A549 (cell line): ENCODE measurements around the gene SLC16A6. TPM values are rescaled to one million over a fixed set of nuclear protein-coding genes. Genes with fewer than 3 reads are reported as not detected.
A peak's percentile ranks its signal among the peaks of the same experiment; 100 is the strongest.

ENCODE experiments used
- ATAC-seq, 2 experiments: fragments of 200-7000 bp in 1 of 2; fragments of >200 bp in 1 of 2; cut with Nextera tagmentation in 1 of 2; cut with Tn5 transposase in 1 of 2; 3 replicates each; pipeline versions ENCODE4 v1.8.0 to v1.9.1; 2018 to 2020; ENCODE audit warnings: mild to moderate bottlenecking in 1 of 2, moderate library complexity in 1 of 2
- CTCF ChIA-PET: fragments of 300-600 bp; sonication (Branson Sonifier 250); formaldehyde crosslinking; extraction: SDS; loops from one replicate; lab custom pipeline; 2021; ENCODE audit warnings: antibody characterized with exemption, inconsistent platforms; lab: Yijun Ruan, JAX
- POLR2A ChIA-PET: fragments of 350-600 bp; formaldehyde crosslinking; extraction: SDS; loops from one replicate; lab custom pipeline; 2021; ENCODE audit warnings: antibody characterized with exemption, inconsistent platforms; lab: Yijun Ruan, JAX
- DNase-seq, 2 experiments: peaks; one replicate each; pipeline versions ENCODE4 v3.0.0 to v3.0.0-alpha.2; 2011 to 2016; ENCODE audit warnings: low read depth in 1 of 2, low spot score in 1 of 2
- FAIRE-seq: peaks from 2 replicates; lab custom pipeline; 2011; peaks lifted over from hg19 to GRCh38; lab: Jason Lieb, UNC
- H3K27ac ChIP-seq, 2 experiments: fragments of >200 bp; sonication (Bioruptor Twin); formaldehyde crosslinking; 3 replicates each; pipeline ENCODE4 v1.5.1; 2016 to 2017
- H3K4me1 ChIP-seq: fragments of >200 bp; sonication (Bioruptor Twin); formaldehyde crosslinking; 3 replicates; pipeline ENCODE4 v1.6.1; 2016
- H3K4me2 ChIP-seq: fragments of >200 bp; sonication (Bioruptor Twin); formaldehyde crosslinking; 3 replicates; pipeline ENCODE4 v1.6.1; 2016
- H3K4me3 ChIP-seq: fragments of >200 bp; sonication (Bioruptor Twin); formaldehyde crosslinking; 3 replicates; pipeline ENCODE4 v1.5.1; 2016
- H3K9me3 ChIP-seq: fragments of >200 bp; sonication (Bioruptor Twin); formaldehyde crosslinking; 3 replicates; pipeline ENCODE4 v1.6.1; 2016
- CEBPB ChIP-seq, 2 experiments: fragments of >200 bp in 1 of 2; sonication (Bioruptor Twin) in 1 of 2; formaldehyde crosslinking in 1 of 2; IDR thresholded peaks; 2 replicates each; pipeline ENCODE4 v1.6.1; 2012 to 2016
- CHD4 ChIP-seq: fragments of 200-600 bp; sonication (generic); IDR thresholded peaks from 2 replicates; pipeline ENCODE4 v1.6.1; 2016; ENCODE audit warnings: antibody characterized with exemption, mild to moderate bottlenecking, borderline replicate concordance
- EHMT2 ChIP-seq: fragments of 200-600 bp; sonication (generic); IDR thresholded peaks from 2 replicates; pipeline ENCODE4 v1.6.1; 2016; ENCODE audit warnings: antibody characterized with exemption, low read depth, mild to moderate bottlenecking, moderate library complexity
- EP300 ChIP-seq, 2 experiments: fragments of >200 bp; sonication (Bioruptor Twin); formaldehyde crosslinking; IDR thresholded peaks; 2 replicates in 1 of 2; 3 replicates in 1 of 2; pipeline ENCODE4 v1.6.1; 2016 to 2017
- ESRRA ChIP-seq: fragments of 150-350 bp; IDR thresholded peaks from 2 replicates; pipeline ENCODE4 v1.6.1; 2014; ENCODE audit warnings: mild to moderate bottlenecking, low read length, borderline replicate concordance
- FOSL2 ChIP-seq, 2 experiments: fragments of 450-650 bp in 1 of 2; fragments of >200 bp in 1 of 2; sonication (Bioruptor Twin) in 1 of 2; formaldehyde crosslinking; IDR thresholded peaks; 2 replicates each; pipeline versions ENCODE4 v1.5.0 to v1.6.1; 2016 to 2020; ENCODE audit warnings: mild to moderate bottlenecking in 1 of 2, moderate library complexity in 1 of 2
- FOXS1 ChIP-seq: fragments of 250-450 bp; sonication (Bioruptor Pico); IDR thresholded peaks from 2 replicates; pipeline ENCODE4 v1.5.0; 2020; ENCODE audit warnings: mild to moderate bottlenecking, moderate library complexity
- HDAC2 ChIP-seq: fragments of 200-600 bp; sonication (generic); IDR thresholded peaks from 2 replicates; pipeline ENCODE4 v1.6.1; 2016
- HEYL ChIP-seq: fragments of 250-450 bp; sonication (Bioruptor Pico); IDR thresholded peaks from 2 replicates; pipeline ENCODE4 v1.8.0; 2021; ENCODE audit warnings: mild to moderate bottlenecking, moderate library complexity
- HOXB13 ChIP-seq: fragments of 250-450 bp; sonication (Bioruptor Pico); IDR thresholded peaks from 2 replicates; pipeline ENCODE4 v1.5.0; 2020; ENCODE audit warnings: low read depth, mild to moderate bottlenecking, moderate library complexity
- HOXB5 ChIP-seq: fragments of 250-450 bp; sonication (Bioruptor Pico); IDR thresholded peaks from 2 replicates; pipeline ENCODE4 v1.5.0; 2020; ENCODE audit warnings: mild to moderate bottlenecking, moderate library complexity
- JUN ChIP-seq, 2 experiments: fragments of >200 bp; sonication (Bioruptor Twin); formaldehyde crosslinking; IDR thresholded peaks; 2 replicates in 1 of 2; 3 replicates in 1 of 2; pipeline ENCODE4 v1.6.1; 2016 to 2017
- KDM1A ChIP-seq: fragments of 200-600 bp; sonication (generic); IDR thresholded peaks from 2 replicates; pipeline ENCODE4 v1.6.1; 2016; ENCODE audit warnings: low read depth, mild to moderate bottlenecking
- MAFK ChIP-seq: fragments of 450-650 bp; IDR thresholded peaks from 2 replicates; pipeline ENCODE4 v1.6.1; 2014; ENCODE audit not compliant: partially characterized antibody
- MYC ChIP-seq: IDR thresholded peaks from 2 replicates; pipeline ENCODE4 v1.6.1; 2012; ENCODE audit warnings: mild to moderate bottlenecking, inconsistent platforms, low read length, improper control_type of control experiment, borderline replicate concordance
- NR3C1 ChIP-seq: fragments of >200 bp; sonication (Bioruptor Twin); formaldehyde crosslinking; IDR thresholded peaks from 3 replicates; pipeline ENCODE4 v1.6.1; 2017
- RAD21 ChIP-seq, 2 experiments: fragments of >200 bp in 1 of 2; sonication (Bioruptor Twin) in 1 of 2; formaldehyde crosslinking in 1 of 2; IDR thresholded peaks in 1 of 2; conservative IDR thresholded peaks in 1 of 2; 2 replicates in 1 of 2; 3 replicates in 1 of 2; pipeline ENCODE4 v1.6.1; 2012 to 2018; ENCODE audit warnings: inconsistent platforms in 1 of 2
- RFX5 ChIP-seq: fragments of 450-650 bp; IDR thresholded peaks from 2 replicates; pipeline ENCODE4 v1.7.1; 2014; ENCODE audit warnings: antibody characterized with exemption, mild to moderate bottlenecking, moderate library complexity
- RNF2 ChIP-seq: fragments of 200-600 bp; sonication (generic); IDR thresholded peaks from 2 replicates; pipeline ENCODE4 v1.6.1; 2016; ENCODE audit warnings: low read depth, mild to moderate bottlenecking, antibody characterized with exemption, moderate library complexity, borderline replicate concordance
- TP53 ChIP-seq: fragments of 250-450 bp; sonication (Bioruptor Pico); IDR thresholded peaks from 2 replicates; pipeline ENCODE4 v1.5.0; 2021; ENCODE audit warnings: mild to moderate bottlenecking, moderate library complexity
- ZNF302 ChIP-seq: fragments of 250-450 bp; sonication (Bioruptor Pico); IDR thresholded peaks from 2 replicates; pipeline ENCODE4 v1.9.0; 2021; ENCODE audit warnings: inconsistent platforms, mild to moderate bottlenecking, moderate library complexity
- WGBS: methylation state at CpG from one replicate; pipeline ENCODE4 v1.1.6; 2017; ENCODE audit errors: missing lambda C conversion rate; 5-methylcytosine and 5-hydroxymethylcytosine counted together
- polyA plus RNA-seq, 4 experiments: library from polyadenylated mRNA; depleted of rRNA in 3 of 4; stranded (reverse); fragments of >200 nt; fragmentation: RNase III in 1 of 4; extraction: RNeasy Plus Mini Kit Qiagen cat#74134 plus additional on column Dnase treatment in 1 of 4; gene quantifications; 2 replicates in 3 of 4; 3 replicates in 1 of 4; pipeline ENCODE4 v1.2.3, GENCODE V29; 2011 to 2017
- TF ChIP-seq, protein P1 (sequence below): IDR thresholded peaks from 2 replicates; pipeline ENCODE4 v1.6.1; 2012
- TF ChIP-seq, protein P2 (sequence below): fragments of 250-450 bp; sonication (Bioruptor Pico); IDR thresholded peaks from 2 replicates; pipeline ENCODE4 v1.5.0; 2020; ENCODE audit warnings: low read depth, mild to moderate bottlenecking, moderate library complexity
- TF ChIP-seq, protein P3 (sequence below): fragments of 200-600 bp; sonication (generic); IDR thresholded peaks from 2 replicates; pipeline ENCODE4 v1.6.1; 2016; ENCODE audit warnings: antibody characterized with exemption, mild to moderate bottlenecking, moderate library complexity

SLC16A6 gene
- polyA plus RNA-seq, 2 of the 4 experiments (the other 2 are of a cell fraction), result 0.17 to 0.52 TPM

DNA sequence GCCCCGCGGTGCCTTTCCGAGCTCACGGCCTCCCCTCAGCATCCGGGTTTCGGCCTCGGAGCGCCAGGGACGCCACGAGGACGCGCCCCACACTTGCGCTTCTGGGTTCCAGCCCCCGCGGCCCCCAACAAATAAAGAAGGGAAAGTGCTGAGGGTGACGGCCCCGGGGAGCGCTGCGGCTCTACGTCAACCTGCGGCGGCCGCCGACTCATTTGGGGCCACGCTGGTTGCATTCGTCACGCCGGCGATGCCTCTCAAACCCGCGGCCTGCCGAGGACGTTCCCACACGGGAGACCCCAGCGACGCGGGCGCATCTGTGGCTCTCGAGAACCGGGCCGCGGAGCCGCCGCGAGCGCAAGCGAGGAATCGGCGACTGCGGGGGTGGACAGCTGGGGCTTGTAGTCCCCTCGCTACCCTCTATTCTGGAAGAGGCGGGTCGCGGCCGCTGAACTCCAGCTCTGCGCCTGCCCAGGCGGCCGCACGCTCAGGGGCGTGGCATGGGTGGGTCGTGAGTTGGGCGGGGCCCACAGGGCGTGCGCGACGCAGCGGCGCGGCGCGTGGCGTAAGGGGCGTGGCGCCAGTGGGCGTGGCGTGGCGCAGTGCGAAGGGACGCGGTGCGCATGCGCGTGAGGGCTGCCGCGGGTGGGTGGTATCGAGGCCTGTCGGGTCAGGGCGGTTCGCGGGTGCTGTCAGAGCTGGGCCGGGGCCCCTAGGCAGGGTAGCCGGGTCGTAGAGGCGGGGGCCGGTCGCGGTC, 43.3 kb downstream of the SLC16A6 start, which contains the start of gene AMZ2 (continued):
- TF ChIP-seq RAD21 (conservative IDR thresholded peaks at IDR 0.05 in 1 of 2, IDR thresholded peaks at IDR 0.05 in 1 of 2), result no peak
- TF ChIP-seq HOXB13 (CRISPR knock-in tag), result peak; percentile 55; the same call in 1 of the 2 replicates
- TF ChIP-seq, all 56 proteins: peak for 14

DNA sequence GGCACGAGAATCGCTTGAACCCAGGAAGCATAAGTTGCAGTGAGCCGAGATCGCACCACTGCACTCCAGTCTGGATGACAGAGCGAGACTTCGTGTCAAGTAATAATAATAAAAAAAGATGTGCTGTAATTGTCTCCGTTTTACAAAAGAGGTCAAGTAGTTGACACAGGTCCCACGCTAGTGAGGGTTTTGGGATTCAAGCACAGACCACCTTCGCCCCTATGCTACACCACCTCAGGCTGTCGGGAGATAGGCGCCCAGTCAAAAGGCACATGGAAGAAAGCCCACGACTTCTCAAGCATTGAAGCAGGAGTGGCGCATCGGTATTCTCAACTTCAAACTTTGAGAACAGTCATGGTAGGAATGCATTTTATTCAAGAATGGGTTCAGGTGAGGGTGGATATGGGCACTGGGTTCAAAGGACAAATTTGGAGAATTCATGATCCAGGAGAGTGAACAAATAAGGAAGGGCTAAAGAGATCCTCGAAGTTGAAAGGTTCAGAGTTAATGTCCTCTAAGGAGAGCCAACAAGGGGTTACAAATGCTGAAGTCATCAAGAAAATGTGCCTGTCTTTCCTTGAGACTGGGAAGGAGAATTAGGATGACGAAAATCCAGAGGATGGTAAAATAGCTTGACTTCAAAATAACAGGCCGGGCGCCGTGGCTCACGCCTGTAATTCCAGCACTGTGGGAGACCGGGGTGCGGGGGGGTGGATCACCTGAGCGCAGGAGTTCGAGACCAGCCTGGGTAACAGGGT, 44.5 kb downstream of the SLC16A6 start:
- Histone ChIP-seq H3K4me3 (peak overlapping the region; percentile 67), H3K9me3 (no peaks in the 10 kb centered on the region), H3K4me1 (peaks cover 9% of the 10 kb centered on the region; the same call in 2 of the 3 replicates), H3K27ac (peak overlapping the region in 1 of 2 experiments; percentile 94; a peak in 4 of 6 replicates), H3K4me2 (peak overlapping the region; percentile 77)
- ChIA-PET CTCF (interaction anchor here (0.9 to 5.6 kb wide), 9 partner anchors 10 to 216 kb away, joined by 3 to 32 read pairs (median 5); no protein-coding TSS in a partner anchor), POLR2A (interaction anchor here (1.4 to 2.1 kb wide), 6 partner anchors 13 to 212 kb away, joined by 3 to 20 read pairs (median 6); partner anchors contain the start of genes ARSG, SLC16A6 and WIPI1)
- TF ChIP-seq FOXS1 (no peak), MYC (no peak), FOSL2 (IDR thresholded peaks at IDR 0.05) (no peak), FOSL2 (CRISPR knock-in tag; IDR thresholded peaks at IDR 0.05) (no peak), MAFK (peak; percentile 84), CHD4 (no peak), EP300 (IDR thresholded peaks at IDR 0.05) (no peak), KDM1A (no peak), CEBPB (IDR thresholded peaks at IDR 0.05) (no peak)
- TF ChIP-seq, protein P1, sequence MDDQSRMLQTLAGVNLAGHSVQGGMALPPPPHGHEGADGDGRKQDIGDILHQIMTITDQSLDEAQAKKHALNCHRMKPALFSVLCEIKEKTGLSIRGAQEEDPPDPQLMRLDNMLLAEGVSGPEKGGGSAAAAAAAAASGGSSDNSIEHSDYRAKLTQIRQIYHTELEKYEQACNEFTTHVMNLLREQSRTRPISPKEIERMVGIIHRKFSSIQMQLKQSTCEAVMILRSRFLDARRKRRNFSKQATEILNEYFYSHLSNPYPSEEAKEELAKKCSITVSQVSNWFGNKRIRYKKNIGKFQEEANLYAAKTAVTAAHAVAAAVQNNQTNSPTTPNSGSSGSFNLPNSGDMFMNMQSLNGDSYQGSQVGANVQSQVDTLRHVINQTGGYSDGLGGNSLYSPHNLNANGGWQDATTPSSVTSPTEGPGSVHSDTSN, result no peak
- ATAC-seq (no peak), DNase-seq (peak in 1 of 2 experiments; percentile 17), FAIRE-seq (no peak)
- WGBS, result 85% methylated on average over 24 of the region's 24 CpGs

DNA sequence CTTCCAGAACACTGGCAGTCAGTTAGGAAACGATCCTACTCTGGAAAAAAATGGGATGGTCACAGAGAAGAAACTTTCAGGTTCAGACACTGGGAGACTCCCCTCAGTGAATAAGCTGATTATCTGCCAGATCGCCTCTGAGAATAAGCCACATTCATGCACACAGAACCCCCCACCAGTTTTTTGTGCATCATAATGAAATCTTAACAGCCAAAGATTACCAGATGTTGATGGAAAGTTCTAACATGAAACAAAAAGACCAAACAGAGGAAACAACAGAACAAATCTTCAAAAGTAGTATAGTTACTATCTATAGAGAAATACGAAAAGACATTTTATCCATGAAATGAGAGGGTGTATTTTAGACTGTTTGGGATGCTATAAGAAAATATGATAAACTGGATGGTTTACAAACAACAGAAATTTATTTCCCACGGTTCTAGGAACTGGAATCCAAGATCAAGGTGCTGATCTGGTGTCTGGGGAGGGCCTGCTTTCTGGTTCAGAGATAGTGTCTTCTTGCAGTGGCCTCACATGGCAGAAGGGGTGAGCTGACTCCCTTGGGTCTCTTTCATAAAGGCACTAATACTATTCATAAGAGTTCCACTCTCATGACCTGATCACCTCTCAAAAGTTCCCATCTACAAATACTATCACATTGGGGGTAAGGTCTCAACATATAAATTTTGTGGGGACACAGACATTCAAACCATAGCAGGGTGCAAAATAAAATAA, 51.1 kb downstream of the SLC16A6 start:
- 56% methylated on average over 4 of the region's 4 CpGs for WGBS
- no peak overlapping the region for H3K4me2 ChIP-seq
- no peaks in the 10 kb centered on the region for H3K9me3 ChIP-seq
- FAIRE-seq, result no peak
- H3K4me3 ChIP-seq, result no peak overlapping the region
- CTCF ChIA-PET, result no interaction called here
- H3K27ac ChIP-seq, result no peak overlapping the region
- no peaks in the 10 kb centered on the region for H3K4me1 ChIP-seq
- no peak for DNase-seq
- POLR2A ChIA-PET, result no interaction called here
- no peak for ATAC-seq
- TF ChIP-seq HOXB13 (CRISPR knock-in tag), result no peak
- TF ChIP-seq ZNF302 (CRISPR knock-in tag), result no peak
- no peak for TF ChIP-seq NR3C1
- TF ChIP-seq RFX5, result no peak
- TF ChIP-seq, protein P1, result no peak
- TF ChIP-seq, protein P2, sequence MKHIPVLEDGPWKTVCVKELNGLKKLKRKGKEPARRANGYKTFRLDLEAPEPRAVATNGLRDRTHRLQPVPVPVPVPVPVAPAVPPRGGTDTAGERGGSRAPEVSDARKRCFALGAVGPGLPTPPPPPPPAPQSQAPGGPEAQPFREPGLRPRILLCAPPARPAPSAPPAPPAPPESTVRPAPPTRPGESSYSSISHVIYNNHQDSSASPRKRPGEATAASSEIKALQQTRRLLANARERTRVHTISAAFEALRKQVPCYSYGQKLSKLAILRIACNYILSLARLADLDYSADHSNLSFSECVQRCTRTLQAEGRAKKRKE (CRISPR knock-in tag), result no peak
- no peak for TF ChIP-seq ESRRA
- TF ChIP-seq EHMT2, result no peak
- no peak for TF ChIP-seq KDM1A
- TF ChIP-seq, protein P3, sequence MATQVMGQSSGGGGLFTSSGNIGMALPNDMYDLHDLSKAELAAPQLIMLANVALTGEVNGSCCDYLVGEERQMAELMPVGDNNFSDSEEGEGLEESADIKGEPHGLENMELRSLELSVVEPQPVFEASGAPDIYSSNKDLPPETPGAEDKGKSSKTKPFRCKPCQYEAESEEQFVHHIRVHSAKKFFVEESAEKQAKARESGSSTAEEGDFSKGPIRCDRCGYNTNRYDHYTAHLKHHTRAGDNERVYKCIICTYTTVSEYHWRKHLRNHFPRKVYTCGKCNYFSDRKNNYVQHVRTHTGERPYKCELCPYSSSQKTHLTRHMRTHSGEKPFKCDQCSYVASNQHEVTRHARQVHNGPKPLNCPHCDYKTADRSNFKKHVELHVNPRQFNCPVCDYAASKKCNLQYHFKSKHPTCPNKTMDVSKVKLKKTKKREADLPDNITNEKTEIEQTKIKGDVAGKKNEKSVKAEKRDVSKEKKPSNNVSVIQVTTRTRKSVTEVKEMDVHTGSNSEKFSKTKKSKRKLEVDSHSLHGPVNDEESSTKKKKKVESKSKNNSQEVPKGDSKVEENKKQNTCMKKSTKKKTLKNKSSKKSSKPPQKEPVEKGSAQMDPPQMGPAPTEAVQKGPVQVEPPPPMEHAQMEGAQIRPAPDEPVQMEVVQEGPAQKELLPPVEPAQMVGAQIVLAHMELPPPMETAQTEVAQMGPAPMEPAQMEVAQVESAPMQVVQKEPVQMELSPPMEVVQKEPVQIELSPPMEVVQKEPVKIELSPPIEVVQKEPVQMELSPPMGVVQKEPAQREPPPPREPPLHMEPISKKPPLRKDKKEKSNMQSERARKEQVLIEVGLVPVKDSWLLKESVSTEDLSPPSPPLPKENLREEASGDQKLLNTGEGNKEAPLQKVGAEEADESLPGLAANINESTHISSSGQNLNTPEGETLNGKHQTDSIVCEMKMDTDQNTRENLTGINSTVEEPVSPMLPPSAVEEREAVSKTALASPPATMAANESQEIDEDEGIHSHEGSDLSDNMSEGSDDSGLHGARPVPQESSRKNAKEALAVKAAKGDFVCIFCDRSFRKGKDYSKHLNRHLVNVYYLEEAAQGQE, result no peak
- no peak for TF ChIP-seq HEYL
- TF ChIP-seq JUN (IDR thresholded peaks at IDR 0.05), result no peak
- TF ChIP-seq TP53 (CRISPR knock-in tag), result no peak
- no peak for TF ChIP-seq FOXS1
- no peak for TF ChIP-seq RNF2
- no peak for TF ChIP-seq HDAC2
- no peak for TF ChIP-seq HOXB5
